GM19455 (cell line): ENCODE measurements around the gene MTM1.

Source experiments
- ATAC-seq: cut with Tn5 transposase; IDR thresholded peaks from one replicate; pipeline ENCODE4 v1.9.1; 2021; ENCODE audit not compliant: unreplicated experiment

The MTM1 gene

DNA sequence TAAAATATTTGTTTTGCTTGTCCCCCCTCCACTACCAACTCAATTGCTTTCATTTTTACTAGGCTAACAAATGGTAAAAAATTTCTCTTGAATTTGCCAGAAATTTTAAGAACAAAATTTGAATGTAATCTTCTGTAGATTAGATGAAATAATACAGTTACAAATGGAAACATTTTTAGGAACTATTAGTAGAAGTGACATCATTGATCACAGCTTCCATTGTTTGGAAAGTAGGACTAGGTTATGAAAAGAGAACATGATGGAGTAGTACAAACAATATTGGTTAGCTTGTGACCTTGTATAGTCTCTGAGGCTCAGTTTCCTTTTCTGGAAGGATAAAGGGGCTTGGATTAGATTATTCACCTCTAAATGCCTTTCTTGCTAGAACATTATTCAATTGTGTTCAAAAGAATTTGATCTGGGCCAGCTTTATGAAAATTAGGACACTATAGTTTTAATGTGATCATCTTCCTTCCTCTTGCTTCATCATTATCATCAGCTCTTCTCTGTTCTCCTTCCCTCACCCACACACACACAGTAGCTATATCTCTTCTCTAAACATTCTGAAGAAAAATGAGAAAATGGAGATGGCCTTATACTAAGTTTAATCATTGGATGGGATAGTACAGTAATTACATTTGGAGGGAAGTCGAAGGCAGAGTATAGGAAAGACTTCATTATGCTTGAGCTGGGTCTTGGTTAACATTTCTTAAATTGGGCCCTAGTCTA lies 134.7 kb downstream of the MTM1 start:
- no peak for ATAC-seq

DNA sequence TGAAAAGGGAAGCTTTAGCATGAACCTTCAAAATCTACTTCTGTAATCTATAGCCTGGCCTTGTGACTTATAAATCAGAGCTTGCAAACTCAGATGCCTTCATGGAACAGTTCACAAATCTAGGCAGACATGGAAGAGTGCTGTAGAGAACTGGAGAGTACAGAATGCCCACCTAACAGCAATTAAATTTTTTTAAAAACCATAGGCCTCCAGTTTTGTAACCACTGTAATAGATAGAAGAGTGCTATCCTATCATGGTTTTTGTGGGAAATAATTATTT lies 135.2 kb downstream of the MTM1 start:
- no peak for ATAC-seq

DNA sequence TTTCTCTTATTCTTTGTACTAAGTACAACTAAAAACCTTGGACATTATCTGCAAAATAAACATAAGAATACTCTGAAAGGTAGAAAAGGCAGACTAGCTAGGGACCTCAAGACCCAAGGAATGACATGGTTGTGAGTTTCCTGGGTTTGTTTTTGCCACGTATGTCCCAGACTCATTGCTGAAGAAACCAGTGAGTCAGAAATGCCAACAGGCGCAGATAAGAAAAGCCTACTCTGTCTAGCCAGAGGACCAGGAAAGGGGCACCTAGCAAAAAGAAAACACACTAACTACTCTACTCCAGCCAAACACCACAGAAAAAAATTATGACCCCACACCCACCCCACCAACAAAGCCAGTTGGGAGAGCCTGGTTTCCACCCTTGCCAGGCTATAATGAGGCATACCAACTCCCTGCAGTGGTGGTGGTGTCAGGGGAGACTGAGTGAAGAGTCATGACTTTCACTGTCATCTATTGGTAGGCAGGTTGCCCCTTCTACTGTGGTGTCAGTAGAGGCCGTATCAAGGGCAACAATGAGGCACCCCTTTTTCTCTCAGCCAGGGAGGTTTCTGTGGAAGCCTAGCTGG lies 135.7 kb downstream of the MTM1 start:
- no peak for ATAC-seq

DNA sequence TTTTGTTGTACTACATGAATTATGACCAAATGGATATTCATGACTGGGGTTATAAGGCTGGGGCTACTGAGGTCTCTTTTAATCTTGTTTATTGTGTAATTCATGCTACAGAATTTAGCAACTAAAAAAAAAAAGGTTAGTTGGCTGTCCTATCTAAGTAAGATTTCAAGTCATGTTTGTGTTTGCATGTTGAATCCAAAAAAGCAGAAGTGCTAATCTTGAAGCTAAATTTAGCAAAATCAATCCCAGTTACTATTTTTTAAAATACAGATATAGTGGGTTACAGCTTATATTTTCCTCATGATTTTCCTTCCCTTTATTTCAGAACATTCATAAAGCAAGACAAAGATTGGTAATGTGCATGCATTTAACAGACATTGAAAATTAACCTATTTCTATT lies 144.2 kb downstream of the MTM1 start:
- no peak for ATAC-seq

DNA sequence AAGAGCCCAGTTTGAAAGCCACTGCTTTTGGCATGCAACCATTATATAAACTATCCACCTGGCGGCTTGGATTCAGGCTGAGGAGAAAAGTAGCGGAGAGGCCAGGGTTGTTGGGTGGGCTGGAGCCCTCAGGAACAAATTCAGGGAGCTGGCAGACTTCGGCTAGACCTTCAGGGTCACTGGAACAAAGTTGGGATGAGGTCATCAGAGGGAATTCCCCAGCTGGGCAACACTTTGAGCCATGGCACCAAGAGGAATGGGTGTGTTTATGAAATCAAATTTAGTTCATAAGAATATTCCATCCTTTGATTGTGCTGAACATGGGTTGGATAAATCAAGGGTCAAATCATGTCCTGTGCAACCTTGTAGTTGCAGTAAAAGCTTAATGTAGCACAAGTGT lies 146.8 kb downstream of the MTM1 start:
- no peak for ATAC-seq

DNA sequence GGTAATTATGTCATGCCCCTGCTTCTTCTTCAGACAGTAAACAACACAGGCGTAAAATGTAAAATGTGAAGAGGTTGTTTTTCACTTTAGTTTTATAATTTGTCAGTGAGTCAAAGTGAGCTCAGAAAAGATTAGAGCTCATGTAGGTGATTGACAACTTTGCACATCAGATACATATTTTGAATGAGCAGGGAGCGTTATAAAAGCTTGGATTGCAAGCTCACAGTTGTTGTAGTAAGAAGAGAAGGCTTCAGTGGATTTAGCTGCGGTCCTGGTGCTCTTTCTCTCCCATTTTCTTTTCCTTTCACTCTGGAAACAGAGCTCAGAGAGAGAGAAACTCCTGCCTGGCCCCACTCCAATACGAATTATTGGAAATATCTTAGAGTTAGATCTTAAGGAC lies 151.2 kb downstream of the MTM1 start:
- ATAC-seq, result no peak
